Heart right ventricle (tissue), 16 donors: Measurements from ENCODE around the gene SERP2. TPM values are rescaled to one million over a fixed set of nuclear protein-coding genes. Genes with fewer than 3 reads are reported as not detected.

ENCODE experiments used
- ATAC-seq, 8 donors: fragments of 200-7000 bp; cut with Tn5 transposase; one replicate each; pipeline ENCODE4 v1.9.1; 2020; ENCODE audit warnings: mild to moderate bottlenecking in 8 of 8, moderate library complexity in 8 of 8, moderate number of reproducible peaks in 1 of 8
- DNase-seq, 2 donors: peaks; one replicate each; pipeline ENCODE4 v3.0.0-alpha.2; 2020
- H3K27ac ChIP-seq, 10 donors: fragments of 200-600 bp; sonication (generic) in 2 of 10; one replicate each; pipeline versions ENCODE4 v1.5.0 to v1.8.0; 2020 to 2022; ENCODE audit warnings: mild to moderate bottlenecking in 3 of 10
- H3K27me3 ChIP-seq, 7 donors: fragments of 200-600 bp; one replicate each; pipeline ENCODE4 v1.8.0; 2021 to 2022; ENCODE audit warnings: mild to moderate bottlenecking in 2 of 7
- H3K36me3 ChIP-seq, 9 donors: fragments of 200-600 bp; sonication (generic) in 1 of 9; one replicate each; pipeline versions ENCODE4 v1.5.0 to v1.8.0; 2020 to 2022; ENCODE audit warnings: mild to moderate bottlenecking in 2 of 9
- H3K4me1 ChIP-seq, 9 donors: fragments of 200-600 bp; sonication (generic) in 1 of 9; one replicate each; pipeline versions ENCODE4 v1.5.0 to v1.8.0; 2020 to 2022; ENCODE audit warnings: mild to moderate bottlenecking in 4 of 9
- H3K4me3 ChIP-seq, 10 donors: fragments of 200-600 bp; sonication (generic) in 2 of 10; one replicate each; pipeline versions ENCODE4 v1.5.0 to v1.8.0; 2020 to 2022; ENCODE audit warnings: mild to moderate bottlenecking in 7 of 10, moderate library complexity in 2 of 10
- H3K9me3 ChIP-seq, 11 donors: fragments of 200-600 bp in 10 of 11; sonication (generic) in 2 of 11; one replicate each; pipeline versions ENCODE4 v1.5.0 to v1.8.0; 2013 to 2022; ENCODE audit warnings: mild to moderate bottlenecking in 2 of 11, control low read depth in 1 of 11, moderate library complexity in 1 of 11
- CTCF ChIP-seq, 9 donors: fragments of 200-600 bp; sonication (generic) in 2 of 9; IDR thresholded peaks; one replicate each; pipeline versions ENCODE4 v1.5.0 to v1.8.0; 2021 to 2022; ENCODE audit warnings: antibody characterized with exemption in 9 of 9, mild to moderate bottlenecking in 5 of 9, moderate library complexity in 1 of 9
- WGBS, 2 donors: extraction: QIAGEN DNeasy Blood & Tissue Kit; methylation state at CpG; one replicate each; pipeline ENCODE4 v1.1.7; 2013; ENCODE audit warnings: inconsistent platforms in 1 of 2; 5-methylcytosine and 5-hydroxymethylcytosine counted together
- intact Hi-C, 10 donors: fragments of 100-400 bp; cut with DNase I; formaldehyde crosslinking; loops; one replicate each; pipeline versions ENCODE4 v1.11.1 to v1.14.2; 2022
- polyA plus RNA-seq, 2 donors: library from polyadenylated mRNA; stranded (reverse); fragments of 200-250 nt; gene quantifications; one replicate each; pipeline ENCODE4 v1.2.3, GENCODE V29; 2013
- total RNA-seq, 10 donors: library from RNA; stranded (reverse); fragmentation: NEBNext Ultra II Directional in 3 of 10; extraction: Animal tissue kit (Norgen Biotek cat#: 25700) in 3 of 10; gene quantifications; one replicate each; pipeline versions ENCODE4 v1.2.1 to v1.2.4, GENCODE V29; 2021 to 2023
- donor health status: Arrhythmogenic right ventricular cardiomyopathy.
- donor health status: ischemic (EF 13 %, LVEDD 7.1; RV severe dilation, severe dysfunction).
- donor health status: healthy with polysubstance abuse.
- donor health status: DM: no; HTN: yes; CAD: no.
- donor health status: DM: no; HTN: no; CAD: no.
- donor health status: ischemic (EF 25% LVEDD 6.9; RV normal size, moderate dysfunction).
- donor health status: ischemic (EF 25% LVEDD 5.7; RV mildly dilated, moderate dysfunction).
- donor health status: healthy.
- donor health status: DM: yes; HTN: yes; CAD: no.
- donor health status: Ischemic cardiomyopathy.
- donor health status: ischemic (EF 35%, LVEDD 5.7; RV mildly dilated, moderate dysfunction).
- donor health status: nonischemic (EF 11% LVEDD 7.7; RV severe dilation, severe dysfunction).
- donor health status: DM: yes; HTN: yes; CAD: no.
- donor health status: PGD.
- donor health status: ischemic (EF 29% LVEDD 5.4; RV normal size, mild dysfunction).
- donor health status: nonischemic (EF 23%, LVEDD 6.1; RV moderate dilation, normal function).

The SERP2 gene
- total and polyA plus RNA-seq, 12 donors: 10.0 to 20.4 (median 11.8) TPM

DNA sequence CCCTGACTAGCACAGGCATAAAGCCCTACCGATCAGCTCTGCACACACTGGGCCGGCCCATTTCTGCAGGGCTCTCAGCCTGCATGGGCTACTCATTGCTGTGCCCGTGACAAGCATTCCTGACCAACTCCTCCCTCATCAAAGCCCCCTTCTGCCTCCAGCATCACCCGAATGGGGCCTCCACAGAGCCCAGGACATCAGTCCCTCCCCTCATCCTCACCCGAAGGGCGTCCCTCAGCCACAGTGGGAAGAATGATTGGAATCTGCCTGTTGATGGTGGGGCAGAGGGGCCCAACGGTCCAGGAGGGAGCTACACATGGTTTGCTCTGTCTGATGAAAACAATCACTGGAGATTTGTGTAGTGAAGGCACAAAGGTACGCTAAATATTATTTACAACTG is 43.8 kb downstream of the SERP2 start:
- no peak for DNase-seq
- 79 to 84% methylated on average over 8 of the region's 8 CpGs for WGBS, 2 donors
- intact Hi-C loops: no loop called here

GRCh38 chr13:44417876-44418275 is 44.3 kb downstream of the SERP2 start:
- no peak overlapping the region for H3K27ac ChIP-seq
- H3K36me3 ChIP-seq: no peaks in the 10 kb centered on the region
- H3K9me3 ChIP-seq: no peaks in the 10 kb centered on the region
- DNase-seq (no peak), ATAC-seq (no peak)
- intact Hi-C loops: no loop called here
- H3K27me3 ChIP-seq: no peaks in the 10 kb centered on the region
- WGBS, 2 donors: 74 to 78% methylated on average over 7 of the region's 7 CpGs
- no peak for TF ChIP-seq CTCF (IDR thresholded peaks at IDR 0.05)
- peaks cover 0 to 11% (median 0%) of the 10 kb centered on the region in 9 donors for H3K4me1 ChIP-seq
- no peak overlapping the region for H3K4me3 ChIP-seq

More for the DNA sequence above, 43.8 kb downstream of the SERP2 start:
- Histone ChIP-seq H3K9me3 (no peaks in the 10 kb centered on the region), H3K27ac (no peak overlapping the region), H3K4me3 (no peak overlapping the region), H3K36me3 (no peaks in the 10 kb centered on the region), H3K27me3 (no peaks in the 10 kb centered on the region), H3K4me1 (peaks cover 0 to 11% (median 0%) of the 10 kb centered on the region in 9 donors)
- TF ChIP-seq CTCF (IDR thresholded peaks at IDR 0.05): no peak
- no peak for ATAC-seq

GRCh38 chr13:44420376-44421220 is 47.0 kb downstream of the SERP2 start:
- Histone ChIP-seq H3K4me1 (peaks cover 0 to 17% (median 5%) of the 10 kb centered on the region in 9 donors), H3K9me3 (no peaks in the 10 kb centered on the region), H3K27ac (no peak overlapping the region), H3K4me3 (no peak overlapping the region), H3K27me3 (no peaks in the 10 kb centered on the region), H3K36me3 (no peaks in the 10 kb centered on the region)
- no peak for ATAC-seq
- TF ChIP-seq CTCF (IDR thresholded peaks at IDR 0.05): no peak
- DNase-seq: no peak
- WGBS, 2 donors: 84 to 88% methylated on average over 15 of the region's 15 CpGs
- intact Hi-C loops: no loop called here

- WGBS, 2 donors: 88 to 91% methylated on average over 2 of the region's 2 CpGs
- Histone ChIP-seq H3K4me3 (no peak overlapping the region), H3K27ac (peak overlapping the region in 4 of 10 donors; percentile 30 to 47 (median 40)), H3K36me3 (no peaks in the 10 kb centered on the region), H3K27me3 (no peaks in the 10 kb centered on the region), H3K9me3 (no peaks in the 10 kb centered on the region), H3K4me1 (peaks cover 0 to 18% (median 6%) of the 10 kb centered on the region in 9 donors)
- intact Hi-C loops: no loop called here
- no peak for DNase-seq
- ATAC-seq: no peak
- TF ChIP-seq CTCF (IDR thresholded peaks at IDR 0.05): no peak
Observed at GRCh38 chr13:44421853-44422525, 48.4 kb downstream of the SERP2 start.
